Transverse colon (tissue), 3 donors: ENCODE measurements around the gene ZFP64.

Experiments used
- CTCF ChIP-seq, 5 experiments: fragments of 200-600 bp in 3 of 5; fragments of 450-650 bp in 2 of 5; sonication (generic) in 3 of 5; IDR thresholded peaks; 1 replicate in 2 of 5; 2 replicates in 3 of 5; pipeline ENCODE4 v1.5.1; 2016 to 2017; ENCODE audit warnings: antibody characterized with exemption in 5 of 5, inconsistent platforms in 3 of 5, mild to moderate bottlenecking in 2 of 5, moderate library complexity in 1 of 5
- EP300 ChIP-seq: sonication (generic); formaldehyde crosslinking; IDR thresholded peaks from one replicate; pipeline ENCODE4 v1.6.1; 2017; ENCODE audit warnings: antibody characterized with exemption, low read depth

DNA sequence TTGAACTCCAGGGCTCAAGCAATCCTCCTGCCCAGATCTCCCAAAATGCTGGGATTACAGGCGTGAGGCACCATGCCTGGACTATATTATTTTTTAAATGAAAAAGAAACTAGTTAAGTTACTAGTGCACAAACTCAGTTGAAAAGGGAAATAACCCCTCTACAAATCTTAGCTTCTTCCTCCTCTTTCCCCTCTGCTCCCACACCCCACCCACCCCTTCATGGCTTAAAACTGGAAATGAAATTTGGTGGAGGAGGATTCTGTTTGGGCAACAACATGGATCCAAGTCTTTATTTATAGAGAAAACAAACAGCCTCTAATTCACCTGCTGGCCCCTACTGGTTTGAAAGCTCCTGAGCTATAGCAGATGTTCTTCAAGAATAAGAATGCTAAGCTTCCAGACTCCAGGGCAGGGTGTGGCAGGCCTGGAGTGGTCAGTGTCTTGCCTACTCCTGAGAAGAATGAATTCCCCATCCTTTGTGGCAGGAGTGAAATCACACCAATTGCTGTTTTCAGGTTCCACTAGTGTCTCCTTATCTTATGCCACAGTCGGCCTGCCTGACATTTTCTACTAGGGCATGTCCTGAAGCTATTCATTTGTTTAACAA, 73.5 kb downstream of the ZFP64 start:
- TF ChIP-seq CTCF (IDR thresholded peaks at IDR 0.05) (no peak), EP300 (no peak)
